Measurements from ENCODE around the gene DNAH17. TPM values are rescaled to one million over a fixed set of nuclear protein-coding genes. Genes with fewer than 3 reads are reported as not detected.

The DNAH17 gene
- total and polyA plus RNA-seq, 2 of the 13 experiments (the other 11 are each of a cell fraction or from before 2014, with no cell fraction given) = 0.86 to 1.6 TPM

GRCh38 chr17:78588258-78589030 lies 11.2 kb upstream of the DNAH17 start (continued):
- no peak for TF ChIP-seq CBX2 (IDR thresholded peaks at IDR 0.05; ENCODE audit: low read depth, low read length)
- TF ChIP-seq CBX2 (CRISPR knock-in tag; IDR thresholded peaks at IDR 0.05; ENCODE audit: low read depth) = no peak
- no peak for TF ChIP-seq TRIM24 (CRISPR knock-in tag; IDR thresholded peaks at IDR 0.05)
- no peak for TF ChIP-seq ZNF761 (CRISPR knock-in tag; conservative IDR thresholded peaks at IDR 0.05)
- no peak for TF ChIP-seq HNRNPLL (IDR thresholded peaks at IDR 0.05; ENCODE audit: low read depth, low read length, poor library complexity, severe bottlenecking)
- TF ChIP-seq AGO2 (optimal IDR thresholded peaks at IDR 0.05; ENCODE audit: low read depth, low read length) = no peak
- no peak for TF ChIP-seq HNRNPK (IDR thresholded peaks at IDR 0.05; ENCODE audit: low read depth, low read length, poor library complexity, severe bottlenecking)
- no peak; the same call in 1 of the 2 replicates for TF ChIP-seq ZNF580 (CRISPR knock-in tag; IDR thresholded peaks at IDR 0.05; ENCODE audit: borderline replicate concordance, low read depth)
- no peak for TF ChIP-seq ZNF709 (CRISPR knock-in tag; IDR thresholded peaks at IDR 0.05)
- TF ChIP-seq YEATS2 (CRISPR knock-in tag; IDR thresholded peaks at IDR 0.05; ENCODE audit: borderline replicate concordance) = peak; percentile 68; the same call in 1 of the 2 replicates
- TF ChIP-seq CREB1 (IDR thresholded peaks at IDR 0.05) = no peak
- TF ChIP-seq CREB1 (CRISPR knock-in tag; IDR thresholded peaks at IDR 0.05) = no peak
- 0 out of 2 replicates have a peak, but pooled peaks have one; percentile 40 for TF ChIP-seq STAT5B (CRISPR knock-in tag; IDR thresholded peaks at IDR 0.05)
- TF ChIP-seq EP300 (IDR thresholded peaks at IDR 0.05; ENCODE audit: low read depth in 2 of 2, low read length in 2 of 2) = no peak; a peak in 1 of 4 replicates
- TF ChIP-seq EP300 (CRISPR knock-in tag; IDR thresholded peaks at IDR 0.05; ENCODE audit: borderline replicate concordance) = peak; percentile 43; the same call in 1 of the 2 replicates
- TF ChIP-seq NFKBIZ (CRISPR knock-in tag; IDR thresholded peaks at IDR 0.05) = peak; percentile 39; the same call in 1 of the 2 replicates
- 0 out of 2 replicates have a peak, but pooled peaks have one; percentile 11 for TF ChIP-seq ARNT2 (CRISPR knock-in tag; IDR thresholded peaks at IDR 0.05; ENCODE audit: low read depth)
- no peak for TF ChIP-seq PCBP1 (IDR thresholded peaks at IDR 0.05; ENCODE audit: borderline replicate concordance, low read depth, low read length)
- no peak for TF ChIP-seq TP53 (CRISPR knock-in tag; conservative IDR thresholded peaks at IDR 0.05)
- TF ChIP-seq ZNF121 (CRISPR knock-in tag; IDR thresholded peaks at IDR 0.05) = peak; percentile 43; the same call in 1 of the 2 replicates
- no peak for TF ChIP-seq MAF1 (CRISPR knock-in tag; IDR thresholded peaks at IDR 0.05; ENCODE audit: borderline replicate concordance)
- no peak for TF ChIP-seq ZNF101 (CRISPR knock-in tag; IDR thresholded peaks at IDR 0.05; ENCODE audit: borderline replicate concordance, low read depth)
- TF ChIP-seq ZNF142 (CRISPR knock-in tag; IDR thresholded peaks at IDR 0.05) = no peak
- TF ChIP-seq ZNF777 (CRISPR knock-in tag; IDR thresholded peaks at IDR 0.05) = peak; percentile 82
- 0 out of 2 replicates have a peak, but pooled peaks have one; percentile 11 for TF ChIP-seq ZNF44 (CRISPR knock-in tag; IDR thresholded peaks at IDR 0.05)

Data from HepG2 (cell line).